H1 (cell line): ENCODE results near the gene SH3RF2. TPM values are rescaled to one million over a fixed set of nuclear protein-coding genes. Genes with fewer than 3 reads are reported as not detected.

Experiments used
- CHD2 ChIP-seq: IDR thresholded peaks from 2 replicates; pipeline ENCODE4 v1.6.1; 2012; ENCODE audit warnings: low read length, improper control_type of control experiment
- EP300 ChIP-seq, 2 experiments: IDR thresholded peaks; 1 replicate in 1 of 2; 2 replicates in 1 of 2; pipeline ENCODE4 v1.6.1; 2011 to 2012; ENCODE audit warnings: low read depth in 2 of 2, low read length in 2 of 2, mild to moderate bottlenecking in 2 of 2, borderline replicate concordance in 1 of 2, inconsistent platforms in 1 of 2, moderate library complexity in 1 of 2
- HDAC2 ChIP-seq, 2 experiments: fragments of 300-600 bp in 1 of 2; sonication (generic) in 1 of 2; IDR thresholded peaks; 2 replicates each; pipeline ENCODE4 v1.6.1; 2011 to 2012; ENCODE audit warnings: low read depth in 2 of 2, low read length in 2 of 2, mild to moderate bottlenecking in 2 of 2, moderate library complexity in 2 of 2, borderline replicate concordance in 1 of 2, inconsistent platforms in 1 of 2
- JUN ChIP-seq: IDR thresholded peaks from 2 replicates; pipeline ENCODE4 v1.6.1; 2011; ENCODE audit warnings: low read depth, mild to moderate bottlenecking, improper control_type of control experiment, low read length
- NANOG ChIP-seq: IDR thresholded peaks from 2 replicates; pipeline ENCODE4 v1.6.1; 2011; ENCODE audit warnings: low read length, low read depth, mild to moderate bottlenecking, inconsistent platforms; ENCODE audit not compliant: insufficient read depth, poor library complexity, severe bottlenecking
- PHF8 ChIP-seq: fragments of 200-600 bp; sonication (generic); conservative IDR thresholded peaks from 2 replicates; pipeline ENCODE4 v1.7.1; 2012; ENCODE audit warnings: low read depth, mild to moderate bottlenecking, inconsistent platforms, low read length, moderate library complexity
- TAF7 ChIP-seq: optimal IDR thresholded peaks from 2 replicates; pipeline ENCODE3; 2011; ENCODE audit warnings: low read depth, mild to moderate bottlenecking, inconsistent platforms, low read length, moderate library complexity, borderline replicate concordance
- ZNF274 ChIP-seq: IDR thresholded peaks from 2 replicates; pipeline ENCODE4 v1.7.0; 2012; ENCODE audit warnings: low read length, borderline replicate concordance; ENCODE audit errors: extremely low read depth
- polyA plus RNA-seq, 7 experiments: library from polyadenylated mRNA; depleted of rRNA in 3 of 7; stranded (reverse) in 5 of 7; unstranded in 2 of 7; fragments of >200 nt in 5 of 7; fragments of 200-250 nt in 2 of 7; gene quantifications; 1 replicate in 5 of 7; 2 replicates in 1 of 7; 4 replicates in 1 of 7; pipeline versions ENCODE4 v1.2.1 to v1.2.3, GENCODE V29; 2011 to 2013; ENCODE audit warnings: missing spikeins in 2 of 7, mixed read lengths in 2 of 7
- total RNA-seq: library from RNA; stranded (reverse); fragmentation: NEBNext Ultra II Directional; extraction: Animal tissue kit (Norgen Biotek cat#: 25700); gene quantifications from 2 replicates; pipeline ENCODE4 v1.2.1, GENCODE V29; 2021

SH3RF2 gene
- total and polyA plus RNA-seq, 2 of the 8 experiments (the other 6 are each of a cell fraction or from before 2014, with no cell fraction given), result 0.80 to 0.95 TPM

DNA sequence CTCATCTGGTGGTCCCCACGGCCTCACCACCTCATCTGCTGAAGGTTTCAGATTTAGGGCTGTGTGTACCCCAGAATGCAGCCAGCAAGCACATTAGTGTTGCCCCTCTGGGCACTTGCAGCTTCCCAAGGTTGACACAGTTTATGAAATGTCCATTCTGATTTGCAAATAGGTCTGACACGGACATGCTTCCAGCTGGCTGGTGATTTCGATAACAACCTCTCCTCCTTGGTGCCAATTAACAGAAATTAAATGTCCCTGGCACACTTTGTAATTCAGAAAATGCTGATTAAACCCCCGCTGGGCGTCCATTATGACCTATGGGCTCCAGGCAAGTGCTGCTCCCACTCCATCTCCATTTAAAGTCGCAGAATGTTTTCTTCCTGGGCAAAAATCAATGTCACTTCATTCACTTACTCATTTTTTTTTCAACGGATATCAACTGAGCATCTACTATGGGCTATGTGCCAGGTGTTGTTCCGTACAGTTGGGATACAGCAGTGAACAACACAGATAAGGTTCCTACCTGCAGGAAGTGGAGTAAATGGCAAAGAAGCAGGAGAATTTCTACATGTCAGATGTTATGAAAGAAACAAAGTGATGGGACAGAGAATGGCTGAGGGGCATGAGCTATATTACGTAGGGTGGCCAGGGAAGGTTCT lies 137.0 kb downstream of the SH3RF2 start (continued):
- peak; percentile 94 for TF ChIP-seq NANOG
- no peak for TF ChIP-seq CHD2
- TF ChIP-seq ZNF274, result no peak
- TF ChIP-seq JUN, result no peak
- TF ChIP-seq HDAC2 (IDR thresholded peaks at IDR 0.05; ENCODE audit: borderline replicate concordance in 1 of 2, low read depth in 2 of 2, low read length in 2 of 2), result no peak
- no peak for TF ChIP-seq PHF8
- TF ChIP-seq EP300 (IDR thresholded peaks at IDR 0.05; ENCODE audit: borderline replicate concordance in 1 of 2, low read depth in 2 of 2, low read length in 2 of 2), result no peak
- no peak for TF ChIP-seq TAF7
